ENCODE data around the gene PLEKHM3. TPM values are rescaled to one million over a fixed set of nuclear protein-coding genes. Genes with fewer than 3 reads are reported as not detected.
A peak's percentile ranks its signal among the peaks of the same experiment; 100 is the strongest.

Gene PLEKHM3
- total and polyA plus RNA-seq, 2 of the 13 experiments (the other 11 are each of a cell fraction or from before 2014, with no cell fraction given), result 4.5 to 4.7 TPM

GRCh38 chr2:207926133-207926988, 99.0 kb downstream of the PLEKHM3 start (continued):
- no peak for TF ChIP-seq HES4 (CRISPR knock-in tag; IDR thresholded peaks at IDR 0.05; ENCODE audit: borderline replicate concordance)
- TF ChIP-seq MAFF (IDR thresholded peaks at IDR 0.05; ENCODE audit: low read depth, low read length), result no peak
- TF ChIP-seq ZNF740 (CRISPR knock-in tag; IDR thresholded peaks at IDR 0.05), result no peak
- TF ChIP-seq ZNF143 (CRISPR knock-in tag; IDR thresholded peaks at IDR 0.05), result no peak
- peak; percentile 69; the same call in 1 of the 2 replicates for TF ChIP-seq ELF1 (CRISPR knock-in tag; IDR thresholded peaks at IDR 0.05)
- TF ChIP-seq ZNF138 (CRISPR knock-in tag; IDR thresholded peaks at IDR 0.05; ENCODE audit: low read depth), result no peak
- no peak for TF ChIP-seq KAT7 (CRISPR knock-in tag; IDR thresholded peaks at IDR 0.05; ENCODE audit: borderline replicate concordance)
- TF ChIP-seq FOXK1 (CRISPR knock-in tag; IDR thresholded peaks at IDR 0.05; ENCODE audit: borderline replicate concordance, low read depth), result peak; percentile 82; the same call in 1 of the 2 replicates
- peak; percentile 59; the same call in 1 of the 2 replicates for TF ChIP-seq KLF12 (CRISPR knock-in tag; IDR thresholded peaks at IDR 0.05; ENCODE audit: borderline replicate concordance)
- TF ChIP-seq XBP1 (CRISPR knock-in tag; IDR thresholded peaks at IDR 0.05), result 0 out of 2 replicates have a peak, but pooled peaks have one; percentile 40
- TF ChIP-seq, protein P1, sequence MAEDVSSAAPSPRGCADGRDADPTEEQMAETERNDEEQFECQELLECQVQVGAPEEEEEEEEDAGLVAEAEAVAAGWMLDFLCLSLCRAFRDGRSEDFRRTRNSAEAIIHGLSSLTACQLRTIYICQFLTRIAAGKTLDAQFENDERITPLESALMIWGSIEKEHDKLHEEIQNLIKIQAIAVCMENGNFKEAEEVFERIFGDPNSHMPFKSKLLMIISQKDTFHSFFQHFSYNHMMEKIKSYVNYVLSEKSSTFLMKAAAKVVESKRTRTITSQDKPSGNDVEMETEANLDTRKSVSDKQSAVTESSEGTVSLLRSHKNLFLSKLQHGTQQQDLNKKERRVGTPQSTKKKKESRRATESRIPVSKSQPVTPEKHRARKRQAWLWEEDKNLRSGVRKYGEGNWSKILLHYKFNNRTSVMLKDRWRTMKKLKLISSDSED (CRISPR knock-in tag; IDR thresholded peaks at IDR 0.05), result no peak
- peak; percentile 57; the same call in 1 of the 2 replicates for TF ChIP-seq MIXL1 (CRISPR knock-in tag; IDR thresholded peaks at IDR 0.05)
- TF ChIP-seq RFXAP (CRISPR knock-in tag; IDR thresholded peaks at IDR 0.05; ENCODE audit: borderline replicate concordance), result peak; percentile 72; the same call in 1 of the 2 replicates
- TF ChIP-seq RFX5 (IDR thresholded peaks at IDR 0.05; ENCODE audit: low read depth, low read length), result peak; percentile 30; the same call in 1 of the 2 replicates
- TF ChIP-seq JUNB (CRISPR knock-in tag; IDR thresholded peaks at IDR 0.05; ENCODE audit: borderline replicate concordance), result no peak

Data from HepG2 (cell line).